K562 (cell line): ENCODE results near the gene FAM50A. TPM values are rescaled to one million over a fixed set of nuclear protein-coding genes. Genes with fewer than 3 reads are reported as not detected.

Source experiments
- CHD2 ChIP-seq: IDR thresholded peaks from 2 replicates; pipeline ENCODE4 v1.6.1; 2011; ENCODE audit warnings: low read depth, low read length
- E2F8 ChIP-seq: fragments of 450-650 bp; IDR thresholded peaks from 2 replicates; pipeline ENCODE4 v1.7.1; 2018; ENCODE audit warnings: mild to moderate bottlenecking, low read depth; ENCODE audit not compliant: partially characterized antibody
- RBM22 ChIP-seq: fragments of 200-400 bp; formaldehyde crosslinking; IDR thresholded peaks from 2 replicates; pipeline ENCODE4 v1.6.1; 2018; ENCODE audit warnings: low read length, low read depth; ENCODE audit not compliant: poor library complexity, severe bottlenecking
- SAFB ChIP-seq: fragments of 200-400 bp; formaldehyde crosslinking; IDR thresholded peaks from 2 replicates; pipeline ENCODE4 v1.6.1; 2017; ENCODE audit warnings: low read depth, low read length, borderline replicate concordance
- SOX6 ChIP-seq: fragments of 450-650 bp; IDR thresholded peaks from 2 replicates; pipeline ENCODE4 v1.6.1; 2014; ENCODE audit warnings: mild to moderate bottlenecking
- ZBTB1 ChIP-seq: sonication (generic); formaldehyde crosslinking; IDR thresholded peaks from 2 replicates; pipeline ENCODE4 v1.8.1; 2023; ENCODE audit warnings: missing genetic modification reagents, low read depth, mild to moderate bottlenecking, borderline replicate concordance
- ZBTB40 ChIP-seq, 2 experiments: fragments of 450-650 bp in 1 of 2; sonication (generic) in 1 of 2; formaldehyde crosslinking in 1 of 2; IDR thresholded peaks; 2 replicates each; pipeline versions ENCODE4 v1.7.1 to v1.9.0; 2016 to 2022; ENCODE audit warnings: inconsistent platforms in 1 of 2, mild to moderate bottlenecking in 1 of 2, missing genetic modification reagents in 1 of 2
- ZNF717 ChIP-seq: fragments of 250-450 bp; sonication (Bioruptor Pico); IDR thresholded peaks from 2 replicates; pipeline ENCODE4 v1.5.0; 2021
- polyA plus RNA-seq, 8 experiments: library from polyadenylated mRNA; depleted of rRNA in 4 of 8; stranded (reverse) in 5 of 8; unstranded in 3 of 8; fragments of >200 nt; fragmentation: Nextera tagmentation in 2 of 8; fragmentation: Illumina TruSeq in 1 of 8; extraction: Ambion mirVana in 2 of 8; extraction: Trizol in 1 of 8; gene quantifications; 2 replicates each; pipeline versions ENCODE4 v1.2.1 to v1.2.3, GENCODE V29; 2011 to 2014; ENCODE audit warnings: inconsistent platforms in 1 of 8, missing spikeins in 1 of 8
- total RNA-seq, 7 experiments: library from RNA; depleted of rRNA in 6 of 7; stranded (reverse); fragments of >200 nt in 6 of 7; fragmentation: Illumina TruSeq in 2 of 7; extraction: Trizol in 2 of 7; gene quantifications; 2 replicates each; pipeline versions ENCODE4 v1.2.1 to v1.2.3, GENCODE V29; 2011 to 2021; ENCODE audit warnings: low replicate concordance in 1 of 7
- TF ChIP-seq, protein P1 (sequence below): fragments of 450-650 bp; formaldehyde crosslinking; IDR thresholded peaks from 2 replicates; pipeline ENCODE4 v1.4.0; 2020; ENCODE audit warnings: mild to moderate bottlenecking, moderate library complexity
- TF ChIP-seq, protein P2 (sequence below): IDR thresholded peaks from 2 replicates; pipeline ENCODE4 v1.6.1; 2011; ENCODE audit warnings: borderline replicate concordance, low read depth, mild to moderate bottlenecking, moderate library complexity, low read length; ENCODE audit not compliant: insufficient read depth, poor library complexity, severe bottlenecking

The FAM50A gene
- total and polyA plus RNA-seq, 9 of the 15 experiments (the other 6 are each of a cell fraction or from before 2014, with no cell fraction given), result 4.4 to 114 (median 67.3) TPM

GRCh38 chrX:154397888-154398667 is 45.9 kb upstream of the FAM50A start, which contains the start of gene RPL10 (continued):
- no peak for TF ChIP-seq E2F8
- TF ChIP-seq CHD2, result peak; percentile 42; the same call in 1 of the 2 replicates
- TF ChIP-seq RBM22, result no peak
- no peak; the same call in 1 of the 2 replicates for TF ChIP-seq ZBTB1 (CRISPR knock-in tag)
- no peak for TF ChIP-seq ZNF717 (CRISPR knock-in tag)
- TF ChIP-seq ZBTB40 (IDR thresholded peaks at IDR 0.05), result no peak
- 0 out of 2 replicates have a peak, but pooled peaks have one; percentile 47 for TF ChIP-seq ZBTB40 (CRISPR knock-in tag; IDR thresholded peaks at IDR 0.05)
- TF ChIP-seq SAFB, result no peak
- TF ChIP-seq SOX6, result no peak
- TF ChIP-seq, protein P1, sequence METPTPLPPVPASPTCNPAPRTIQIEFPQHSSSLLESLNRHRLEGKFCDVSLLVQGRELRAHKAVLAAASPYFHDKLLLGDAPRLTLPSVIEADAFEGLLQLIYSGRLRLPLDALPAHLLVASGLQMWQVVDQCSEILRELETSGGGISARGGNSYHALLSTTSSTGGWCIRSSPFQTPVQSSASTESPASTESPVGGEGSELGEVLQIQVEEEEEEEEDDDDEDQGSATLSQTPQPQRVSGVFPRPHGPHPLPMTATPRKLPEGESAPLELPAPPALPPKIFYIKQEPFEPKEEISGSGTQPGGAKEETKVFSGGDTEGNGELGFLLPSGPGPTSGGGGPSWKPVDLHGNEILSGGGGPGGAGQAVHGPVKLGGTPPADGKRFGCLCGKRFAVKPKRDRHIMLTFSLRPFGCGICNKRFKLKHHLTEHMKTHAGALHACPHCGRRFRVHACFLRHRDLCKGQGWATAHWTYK, result no peak
- TF ChIP-seq, protein P2, sequence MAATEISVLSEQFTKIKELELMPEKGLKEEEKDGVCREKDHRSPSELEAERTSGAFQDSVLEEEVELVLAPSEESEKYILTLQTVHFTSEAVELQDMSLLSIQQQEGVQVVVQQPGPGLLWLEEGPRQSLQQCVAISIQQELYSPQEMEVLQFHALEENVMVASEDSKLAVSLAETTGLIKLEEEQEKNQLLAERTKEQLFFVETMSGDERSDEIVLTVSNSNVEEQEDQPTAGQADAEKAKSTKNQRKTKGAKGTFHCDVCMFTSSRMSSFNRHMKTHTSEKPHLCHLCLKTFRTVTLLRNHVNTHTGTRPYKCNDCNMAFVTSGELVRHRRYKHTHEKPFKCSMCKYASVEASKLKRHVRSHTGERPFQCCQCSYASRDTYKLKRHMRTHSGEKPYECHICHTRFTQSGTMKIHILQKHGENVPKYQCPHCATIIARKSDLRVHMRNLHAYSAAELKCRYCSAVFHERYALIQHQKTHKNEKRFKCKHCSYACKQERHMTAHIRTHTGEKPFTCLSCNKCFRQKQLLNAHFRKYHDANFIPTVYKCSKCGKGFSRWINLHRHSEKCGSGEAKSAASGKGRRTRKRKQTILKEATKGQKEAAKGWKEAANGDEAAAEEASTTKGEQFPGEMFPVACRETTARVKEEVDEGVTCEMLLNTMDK, result peak; percentile 59
